ENCODE measurements around the gene SNX27.
"Not testable (repeated sequence)": the region's sequence is repeated elsewhere in the genome, so short reads cannot be mapped to it uniquely, and the experiment has no call there.

The SNX27 gene

DNA sequence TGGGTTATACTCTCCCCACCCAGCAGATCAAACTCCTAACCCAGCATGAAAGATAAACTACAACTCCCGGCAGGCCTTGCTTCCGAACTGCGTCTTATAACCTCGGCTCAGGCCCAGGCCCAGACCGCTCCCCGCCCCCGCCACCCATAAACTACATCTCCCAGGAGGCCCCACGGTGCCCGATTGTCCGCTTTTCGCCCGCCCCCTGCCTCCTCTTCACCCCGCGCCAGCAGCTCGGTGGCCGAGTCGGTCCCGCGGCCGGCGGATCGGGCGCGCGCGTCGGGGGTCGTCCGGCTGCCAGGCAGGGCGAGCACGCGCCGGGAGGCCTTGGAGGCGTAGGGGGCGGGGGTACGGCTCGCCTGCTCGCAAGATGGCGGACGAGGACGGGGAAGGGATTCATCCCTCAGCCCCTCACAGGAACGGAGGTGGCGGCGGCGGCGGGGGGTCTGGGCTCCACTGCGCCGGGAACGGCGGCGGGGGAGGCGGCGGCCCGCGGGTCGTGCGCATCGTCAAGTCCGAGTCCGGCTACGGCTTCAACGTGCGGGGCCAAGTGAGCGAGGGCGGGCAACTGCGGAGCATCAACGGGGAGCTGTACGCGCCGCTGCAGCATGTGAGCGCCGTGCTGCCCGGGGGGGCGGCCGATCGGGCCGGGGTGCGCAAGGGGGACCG is at the start of gene SNX27:
Gene SNX27 (plus strand): TSS at position 219 of the 669 bp plus-strand sequence. CDS start 152 bp downstream, at position 371.
- peak; percentile 99 for DNase-seq

- DNase-seq: no peak
These were observed 49.2 kb upstream of the SNX27 start for GRCh38 chr1:151562661-151563060.

DNA sequence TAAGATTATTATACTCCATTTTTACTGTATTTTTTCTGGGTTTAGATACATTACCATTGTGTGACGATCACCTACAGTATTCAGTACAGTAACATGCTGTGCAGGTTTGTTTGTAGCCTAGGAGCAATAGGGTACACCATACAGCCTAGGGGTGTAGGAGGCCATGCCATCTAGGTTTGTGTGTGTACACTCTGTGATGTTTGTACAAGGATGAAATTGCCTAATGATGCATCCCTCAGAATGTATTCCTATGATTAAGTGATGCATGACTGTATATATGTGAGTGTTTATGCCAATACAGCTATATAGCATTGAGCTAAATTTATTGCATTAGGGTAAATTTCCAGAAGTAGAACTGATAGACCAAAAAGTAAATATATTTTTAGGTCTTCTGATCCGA is 48.5 kb upstream of the SNX27 start:
- DNase-seq: no peak

GRCh38 chr1:151565502-151566189 is 46.2 kb upstream of the SNX27 start:
- DNase-seq: no peak

- DNase-seq: no peak
These were observed 43.2 kb upstream of the SNX27 start for GRCh38 chr1:151568626-151569088.

GRCh38 chr1:151570819-151571218 is 41.0 kb upstream of the SNX27 start:
- peak; percentile 43 for DNase-seq

DNA sequence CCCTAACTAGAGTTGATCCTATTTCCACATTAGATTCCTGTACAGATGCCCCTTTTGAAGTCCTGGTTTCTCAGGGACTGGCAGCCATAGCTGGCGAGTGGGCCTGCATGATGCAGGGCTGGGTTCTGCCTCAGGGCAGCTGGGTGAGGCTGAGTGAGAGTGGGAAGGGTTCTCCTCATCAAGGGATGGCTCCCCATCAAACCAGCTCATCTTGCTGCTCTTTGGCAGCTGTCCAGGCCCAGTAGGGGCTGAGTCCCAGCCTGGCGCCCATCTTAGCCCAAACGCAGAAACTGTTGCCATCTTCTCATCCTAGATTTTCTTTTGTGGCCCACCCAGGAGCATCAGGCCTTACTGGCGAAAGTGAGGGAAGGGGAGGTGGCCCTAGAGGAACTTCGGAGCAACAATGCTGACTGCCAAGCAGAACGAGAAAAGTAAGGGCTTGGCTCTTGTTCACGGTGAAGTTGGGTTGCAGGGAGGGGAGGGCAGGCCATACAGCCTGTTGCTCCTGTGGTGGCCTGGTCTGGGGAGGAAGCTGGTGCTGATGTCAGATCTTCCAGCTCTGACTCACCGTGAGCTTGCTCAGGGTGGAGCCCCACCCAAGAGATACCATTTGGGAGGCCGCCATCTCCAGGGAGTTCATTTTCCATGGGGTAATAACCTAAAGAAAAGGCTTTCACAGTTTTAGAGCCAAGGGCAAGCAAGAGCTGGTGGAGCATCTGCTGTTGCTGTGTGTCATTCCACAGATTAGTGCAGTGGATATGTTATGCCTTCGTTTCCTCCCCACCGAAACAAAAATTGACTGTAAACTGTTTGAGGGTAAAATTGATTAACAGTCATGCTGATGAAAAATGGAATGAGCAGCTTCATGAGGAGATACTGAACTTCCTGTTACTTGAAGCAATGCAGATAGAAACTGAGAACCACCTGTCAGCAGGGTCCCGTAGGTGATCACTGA is 37.0 kb upstream of the SNX27 start:
- DNase-seq: no peak

GRCh38 chr1:151577173-151577572 is 34.7 kb upstream of the SNX27 start:
- DNase-seq: no peak

- no peak for DNase-seq
These were observed 32.9 kb upstream of the SNX27 start for GRCh38 chr1:151578941-151579340.

DNA sequence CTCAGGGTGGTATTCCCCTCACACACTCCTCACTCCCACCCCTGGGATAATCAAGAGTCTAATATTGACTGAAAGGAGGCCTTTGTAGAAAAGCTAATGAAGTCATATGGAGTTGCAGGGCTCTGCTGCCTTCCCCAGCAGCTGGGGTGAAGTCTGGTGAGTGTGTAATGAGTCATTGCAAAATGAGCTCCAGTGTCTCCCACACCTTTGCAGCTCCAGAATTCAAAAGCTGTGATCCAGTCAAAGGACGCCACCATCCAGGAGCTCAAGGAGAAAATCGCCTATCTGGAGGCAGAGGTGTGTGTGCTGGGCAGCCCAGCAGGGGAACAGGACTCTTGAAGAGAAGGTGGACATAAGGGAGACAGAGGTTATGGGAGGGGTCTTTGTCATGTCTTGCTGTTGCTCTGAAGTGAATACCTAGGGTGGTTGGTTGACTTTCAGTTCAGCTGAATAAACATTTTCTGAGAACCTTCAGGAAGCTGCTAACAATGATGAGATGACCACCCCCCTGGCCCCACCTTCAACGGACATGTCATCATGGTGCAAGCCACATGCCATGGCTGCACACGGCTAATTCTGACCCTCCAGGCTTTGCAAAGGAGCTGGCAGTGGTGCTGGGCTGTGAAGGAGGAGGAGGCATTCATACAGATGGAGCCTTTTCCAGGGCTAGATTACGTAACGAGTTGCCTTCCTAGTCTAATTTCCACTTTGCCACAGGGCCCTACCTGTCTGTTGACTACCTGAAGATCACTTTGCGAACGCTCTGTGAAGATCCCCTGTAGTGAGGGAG is 32.2 kb upstream of the SNX27 start:
- no peak for DNase-seq

DNA sequence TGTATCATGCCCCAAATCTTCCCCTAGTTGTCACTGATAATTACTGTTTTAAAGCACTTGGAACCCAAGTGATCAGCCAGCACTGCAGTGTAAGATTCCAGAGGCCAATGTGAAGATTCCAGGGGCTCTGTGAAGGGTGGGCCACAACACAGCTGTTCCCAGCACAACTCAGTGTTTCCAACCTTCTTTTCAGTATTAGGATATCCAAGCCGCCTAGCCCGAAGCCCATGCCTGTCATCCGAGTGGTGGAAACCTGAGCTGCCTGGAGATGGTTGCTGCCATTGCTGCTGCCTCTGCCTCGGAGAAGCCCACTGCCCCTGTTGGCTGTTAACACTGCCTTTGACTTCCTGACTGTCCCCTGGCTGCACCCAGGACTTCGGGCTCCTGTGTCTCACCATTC is 30.4 kb upstream of the SNX27 start:
- DNase-seq: no peak

- DNase-seq: no peak
These were observed 29.9 kb upstream of the SNX27 start for GRCh38 chr1:151581921-151582320.

- DNase-seq: no peak
These were observed 28.1 kb upstream of the SNX27 start for GRCh38 chr1:151583796-151584195.

DNA sequence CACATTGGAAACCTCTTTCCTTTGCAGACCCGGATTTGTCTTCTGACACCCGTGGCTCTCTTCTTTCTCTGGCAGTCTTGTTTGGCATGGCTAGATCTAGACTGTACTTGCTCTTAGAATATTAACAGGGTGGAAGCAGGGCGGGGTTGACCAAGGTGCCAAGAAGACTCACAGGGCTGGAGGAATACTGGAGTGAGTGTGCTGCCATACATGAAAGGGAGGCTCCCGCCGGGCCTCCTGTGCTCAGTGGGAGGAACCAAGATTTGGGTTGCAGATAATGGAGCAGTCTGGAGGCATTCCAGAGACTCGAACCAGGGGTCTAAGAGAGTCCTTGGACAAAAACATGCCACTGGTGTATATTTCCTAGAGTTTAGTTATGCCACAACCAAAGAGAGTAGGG is 27.6 kb upstream of the SNX27 start:
- no peak for DNase-seq

GRCh38 chr1:151584780-151585179 is 27.1 kb upstream of the SNX27 start:
- DNase-seq: no peak

DNA sequence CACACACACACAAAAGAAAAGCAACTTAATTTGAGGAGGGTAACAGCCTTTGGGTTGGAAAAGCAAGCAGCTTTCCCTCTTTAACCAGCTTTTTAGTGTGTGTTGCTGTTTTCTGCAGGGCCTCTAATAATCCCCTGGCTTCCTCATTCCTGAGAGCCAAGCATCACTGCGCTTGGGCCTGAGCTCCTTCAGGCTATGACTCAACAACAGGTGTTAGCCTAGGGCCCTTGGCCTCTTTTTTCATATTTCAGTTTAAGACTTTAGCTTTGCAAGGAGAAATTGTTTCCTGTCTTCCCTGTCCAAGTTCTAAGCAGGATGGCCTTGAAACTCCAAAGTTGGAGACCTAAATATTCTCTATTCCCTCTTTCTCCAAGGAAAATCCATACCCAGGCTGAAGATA is 26.2 kb upstream of the SNX27 start:
- peak; percentile 28 for DNase-seq

GRCh38 chr1:151590961-151591360 is 20.9 kb upstream of the SNX27 start:
- DNase-seq: no peak

DNA sequence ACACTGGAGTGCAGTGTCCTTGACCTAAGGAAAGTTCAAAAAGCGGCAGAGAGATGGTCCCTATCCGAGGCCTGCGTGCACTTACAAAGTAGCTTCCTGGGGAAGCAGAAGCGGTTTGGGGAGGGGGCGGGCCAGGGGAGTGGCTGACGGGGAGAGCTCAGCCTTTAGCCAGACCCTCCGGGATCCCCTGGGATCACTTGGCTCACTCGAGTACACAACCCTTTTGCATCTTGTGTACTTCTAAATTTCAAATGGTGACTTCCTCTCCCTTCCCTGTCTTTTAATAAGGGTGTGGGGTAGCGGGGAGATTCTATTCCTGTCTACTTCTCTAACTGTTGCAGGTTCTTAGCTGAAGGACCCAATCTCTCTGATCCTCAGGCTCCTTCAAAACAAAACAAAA is 18.1 kb upstream of the SNX27 start:
- peak; percentile 47 for DNase-seq

- peak; percentile 88 for DNase-seq
These were observed 17.7 kb upstream of the SNX27 start for GRCh38 chr1:151594143-151594625.

- peak; percentile 19 for DNase-seq
These were observed 15.5 kb upstream of the SNX27 start for GRCh38 chr1:151596166-151596953.

- DNase-seq: not testable (repeated sequence)
These were observed 9.3 kb upstream of the SNX27 start for GRCh38 chr1:151602550-151602949.

- DNase-seq: no peak
These were observed 7.6 kb upstream of the SNX27 start for GRCh38 chr1:151604291-151604690.
